ENCODE measurements around the gene SLC28A3.

The SLC28A3 gene

GRCh38 chr9:84301851-84302250, 38.7 kb downstream of the SLC28A3 start:
- H3K9me3 Mint-ChIP-seq: no peaks in the 10 kb centered on the region

GRCh38 chr9:84300271-84300670, 40.3 kb downstream of the SLC28A3 start:
- H3K4me1 Mint-ChIP-seq (ENCODE audit: low read depth): peaks cover 27% of the 10 kb centered on the region
- H3K4me3 Mint-ChIP-seq: no peak overlapping the region
- no peak overlapping the region for H3K27ac Mint-ChIP-seq
- DNase-seq (ENCODE audit: low spot score): no peak
- no peaks in the 10 kb centered on the region for H3K9me3 Mint-ChIP-seq
- H3K36me3 Mint-ChIP-seq (ENCODE audit: low read depth): no peaks in the 10 kb centered on the region
- H3K27me3 Mint-ChIP-seq (ENCODE audit: low read depth): no peaks in the 10 kb centered on the region

More at GRCh38 chr9:84301851-84302250, 38.7 kb downstream of the SLC28A3 start:
- DNase-seq (ENCODE audit: low spot score): no peak
- no peaks in the 10 kb centered on the region for H3K27me3 Mint-ChIP-seq (ENCODE audit: low read depth)
- peaks cover 14% of the 10 kb centered on the region for H3K4me1 Mint-ChIP-seq (ENCODE audit: low read depth)
- no peaks in the 10 kb centered on the region for H3K36me3 Mint-ChIP-seq (ENCODE audit: low read depth)
- no peak overlapping the region for H3K4me3 Mint-ChIP-seq
- no peak overlapping the region for H3K27ac Mint-ChIP-seq

GRCh38 chr9:84297162-84297821, 43.3 kb downstream of the SLC28A3 start:
- no peaks in the 10 kb centered on the region for H3K36me3 Mint-ChIP-seq (ENCODE audit: low read depth)
- H3K27ac Mint-ChIP-seq: no peak overlapping the region
- no peaks in the 10 kb centered on the region for H3K9me3 Mint-ChIP-seq
- H3K27me3 Mint-ChIP-seq (ENCODE audit: low read depth): no peaks in the 10 kb centered on the region
- no peak overlapping the region for H3K4me3 Mint-ChIP-seq
- no peak for DNase-seq (ENCODE audit: low spot score)
- H3K4me1 Mint-ChIP-seq (ENCODE audit: low read depth): peaks cover 56% of the 10 kb centered on the region

- H3K27ac Mint-ChIP-seq: peak overlapping the region; percentile 88
- peak overlapping the region; percentile 56 for H3K4me3 Mint-ChIP-seq
- H3K27me3 Mint-ChIP-seq (ENCODE audit: low read depth): no peaks in the 10 kb centered on the region
- H3K36me3 Mint-ChIP-seq (ENCODE audit: low read depth): no peaks in the 10 kb centered on the region
- no peaks in the 10 kb centered on the region for H3K9me3 Mint-ChIP-seq
- H3K4me1 Mint-ChIP-seq (ENCODE audit: low read depth): peaks cover 52% of the 10 kb centered on the region
- peak; percentile 72 for DNase-seq (ENCODE audit: low spot score)
Measured at GRCh38 chr9:84296146-84296843, 44.3 kb downstream of the SLC28A3 start.

GRCh38 chr9:84294241-84294950, 46.2 kb downstream of the SLC28A3 start:
- H3K9me3 Mint-ChIP-seq: no peaks in the 10 kb centered on the region
- H3K27ac Mint-ChIP-seq: peak overlapping the region; percentile 99
- no peak for DNase-seq (ENCODE audit: low spot score)
- H3K4me1 Mint-ChIP-seq (ENCODE audit: low read depth): peaks cover 56% of the 10 kb centered on the region
- H3K4me3 Mint-ChIP-seq: peak overlapping the region; percentile 52
- no peaks in the 10 kb centered on the region for H3K27me3 Mint-ChIP-seq (ENCODE audit: low read depth)
- no peaks in the 10 kb centered on the region for H3K36me3 Mint-ChIP-seq (ENCODE audit: low read depth)

GRCh38 chr9:84293001-84293798, 47.4 kb downstream of the SLC28A3 start:
- peak overlapping the region; percentile 99 for H3K27ac Mint-ChIP-seq
- no peaks in the 10 kb centered on the region for H3K27me3 Mint-ChIP-seq (ENCODE audit: low read depth)
- peaks cover 56% of the 10 kb centered on the region for H3K4me1 Mint-ChIP-seq (ENCODE audit: low read depth)
- H3K36me3 Mint-ChIP-seq (ENCODE audit: low read depth): no peaks in the 10 kb centered on the region
- DNase-seq (ENCODE audit: low spot score): peak; percentile 25
- H3K9me3 Mint-ChIP-seq: no peaks in the 10 kb centered on the region
- H3K4me3 Mint-ChIP-seq: peak overlapping the region; percentile 83

- H3K27ac Mint-ChIP-seq: peak overlapping the region; percentile 60
- no peak for DNase-seq (ENCODE audit: low spot score)
- H3K27me3 Mint-ChIP-seq (ENCODE audit: low read depth): no peaks in the 10 kb centered on the region
- peaks cover 10% of the 10 kb centered on the region for H3K4me1 Mint-ChIP-seq (ENCODE audit: low read depth)
- no peaks in the 10 kb centered on the region for H3K36me3 Mint-ChIP-seq (ENCODE audit: low read depth)
- H3K4me3 Mint-ChIP-seq: peak overlapping the region; percentile 34
- H3K9me3 Mint-ChIP-seq: no peaks in the 10 kb centered on the region
Measured at GRCh38 chr9:84285381-84285780, 55.2 kb downstream of the SLC28A3 start.

GRCh38 chr9:84283946-84284345, 56.6 kb downstream of the SLC28A3 start:
- H3K27me3 Mint-ChIP-seq (ENCODE audit: low read depth): no peaks in the 10 kb centered on the region
- DNase-seq (ENCODE audit: low spot score): no peak
- H3K27ac Mint-ChIP-seq: no peak overlapping the region
- H3K36me3 Mint-ChIP-seq (ENCODE audit: low read depth): no peaks in the 10 kb centered on the region
- H3K9me3 Mint-ChIP-seq: no peaks in the 10 kb centered on the region
- H3K4me1 Mint-ChIP-seq (ENCODE audit: low read depth): peaks cover 10% of the 10 kb centered on the region
- no peak overlapping the region for H3K4me3 Mint-ChIP-seq

GRCh38 chr9:84278130-84278529, 62.4 kb downstream of the SLC28A3 start:
- no peak overlapping the region for H3K27ac Mint-ChIP-seq
- no peaks in the 10 kb centered on the region for H3K9me3 Mint-ChIP-seq
- H3K4me3 Mint-ChIP-seq: no peak overlapping the region
- no peaks in the 10 kb centered on the region for H3K4me1 Mint-ChIP-seq (ENCODE audit: low read depth)
- DNase-seq (ENCODE audit: low spot score): no peak
- H3K27me3 Mint-ChIP-seq (ENCODE audit: low read depth): peaks cover 17% of the 10 kb centered on the region
- no peaks in the 10 kb centered on the region for H3K36me3 Mint-ChIP-seq (ENCODE audit: low read depth)

GRCh38 chr9:84277646-84278045, 62.9 kb downstream of the SLC28A3 start:
- no peak for DNase-seq (ENCODE audit: low spot score)
- peaks cover 1% of the 10 kb centered on the region for H3K4me1 Mint-ChIP-seq (ENCODE audit: low read depth)
- no peaks in the 10 kb centered on the region for H3K9me3 Mint-ChIP-seq
- no peak overlapping the region for H3K4me3 Mint-ChIP-seq
- no peaks in the 10 kb centered on the region for H3K36me3 Mint-ChIP-seq (ENCODE audit: low read depth)
- H3K27me3 Mint-ChIP-seq (ENCODE audit: low read depth): peaks cover 18% of the 10 kb centered on the region
- H3K27ac Mint-ChIP-seq: no peak overlapping the region

GRCh38 chr9:84276741-84277140, 63.8 kb downstream of the SLC28A3 start:
- H3K27me3 Mint-ChIP-seq (ENCODE audit: low read depth): peaks cover 20% of the 10 kb centered on the region
- H3K27ac Mint-ChIP-seq: no peak overlapping the region
- peaks cover 4% of the 10 kb centered on the region for H3K4me1 Mint-ChIP-seq (ENCODE audit: low read depth)
- H3K36me3 Mint-ChIP-seq (ENCODE audit: low read depth): no peaks in the 10 kb centered on the region
- no peaks in the 10 kb centered on the region for H3K9me3 Mint-ChIP-seq
- H3K4me3 Mint-ChIP-seq: no peak overlapping the region
- DNase-seq (ENCODE audit: low spot score): no peak

- no peak overlapping the region for H3K27ac Mint-ChIP-seq
- H3K4me1 Mint-ChIP-seq (ENCODE audit: low read depth): peaks cover 16% of the 10 kb centered on the region
- no peaks in the 10 kb centered on the region for H3K9me3 Mint-ChIP-seq
- peak overlapping the region; percentile 83 for H3K4me3 Mint-ChIP-seq
- DNase-seq (ENCODE audit: low spot score): no peak
- no peaks in the 10 kb centered on the region for H3K36me3 Mint-ChIP-seq (ENCODE audit: low read depth)
- peaks cover 18% of the 10 kb centered on the region for H3K27me3 Mint-ChIP-seq (ENCODE audit: low read depth)
Measured at GRCh38 chr9:84271921-84272556, 68.5 kb downstream of the SLC28A3 start.

GRCh38 chr9:84271531-84271900, 69.0 kb downstream of the SLC28A3 start:
- peak; percentile 60 for DNase-seq (ENCODE audit: low spot score)
- Mint-ChIP-seq H3K36me3 (ENCODE audit: low read depth) (no peaks in the 10 kb centered on the region), H3K4me3 (peak overlapping the region; percentile 83), H3K27ac (no peak overlapping the region), H3K9me3 (no peaks in the 10 kb centered on the region), H3K27me3 (ENCODE audit: low read depth) (peaks cover 15% of the 10 kb centered on the region), H3K4me1 (ENCODE audit: low read depth) (peaks cover 18% of the 10 kb centered on the region)
